GM12873 (cell line): ENCODE results near the gene VDAC2.

Source experiments
- TF ChIP-seq, protein P1 (sequence below): IDR thresholded peaks from 2 replicates; pipeline ENCODE4 v1.5.1; 2012; ENCODE audit warnings: low read depth, mild to moderate bottlenecking, moderate library complexity, low read length, control low read depth; ENCODE audit not compliant: insufficient read depth; ENCODE audit errors: missing control alignments

VDAC2 gene, protein sequence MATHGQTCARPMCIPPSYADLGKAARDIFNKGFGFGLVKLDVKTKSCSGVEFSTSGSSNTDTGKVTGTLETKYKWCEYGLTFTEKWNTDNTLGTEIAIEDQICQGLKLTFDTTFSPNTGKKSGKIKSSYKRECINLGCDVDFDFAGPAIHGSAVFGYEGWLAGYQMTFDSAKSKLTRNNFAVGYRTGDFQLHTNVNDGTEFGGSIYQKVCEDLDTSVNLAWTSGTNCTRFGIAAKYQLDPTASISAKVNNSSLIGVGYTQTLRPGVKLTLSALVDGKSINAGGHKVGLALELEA

DNA sequence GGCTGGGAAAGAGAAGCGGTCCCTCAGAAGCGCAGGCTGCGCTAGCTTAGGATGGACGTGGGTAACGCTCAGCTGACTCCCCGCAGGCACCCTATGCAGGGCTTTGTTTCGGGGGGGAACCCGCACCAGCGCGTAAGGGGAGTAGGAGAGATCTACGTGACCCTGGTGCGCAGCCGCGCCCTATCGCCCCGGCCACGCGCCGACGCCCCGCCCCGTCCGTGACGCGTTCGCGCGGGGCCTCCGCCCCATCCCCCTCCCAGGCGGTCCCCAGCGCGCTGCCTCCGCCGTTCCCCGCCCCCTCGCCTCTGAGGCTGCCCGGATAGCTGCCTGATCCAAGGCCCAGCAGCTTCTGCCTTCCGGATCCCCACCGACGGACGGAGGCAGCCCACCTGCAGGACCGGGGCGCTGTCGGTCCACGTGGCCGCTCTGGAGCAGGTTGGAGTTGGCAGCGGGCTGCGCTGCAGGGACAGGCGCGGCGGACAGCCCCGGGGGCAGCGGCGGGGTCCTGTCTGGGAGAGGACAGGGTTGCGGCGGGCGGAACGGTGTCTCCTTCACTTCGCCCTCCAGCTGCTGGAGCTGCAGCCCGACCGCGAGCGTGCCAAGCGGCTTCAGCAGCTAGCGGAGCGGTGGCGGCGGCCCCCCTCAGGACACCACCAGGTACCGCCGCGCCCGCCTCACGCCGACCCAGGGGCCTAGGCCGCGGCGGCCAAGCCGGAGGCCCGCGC, at the start of gene VDAC2:
VDAC2 (plus strand) TSS at position 515 of the 725 bp plus-strand sequence. CDS start 363 bp downstream, outside the sequence.
- TF ChIP-seq, protein P1, sequence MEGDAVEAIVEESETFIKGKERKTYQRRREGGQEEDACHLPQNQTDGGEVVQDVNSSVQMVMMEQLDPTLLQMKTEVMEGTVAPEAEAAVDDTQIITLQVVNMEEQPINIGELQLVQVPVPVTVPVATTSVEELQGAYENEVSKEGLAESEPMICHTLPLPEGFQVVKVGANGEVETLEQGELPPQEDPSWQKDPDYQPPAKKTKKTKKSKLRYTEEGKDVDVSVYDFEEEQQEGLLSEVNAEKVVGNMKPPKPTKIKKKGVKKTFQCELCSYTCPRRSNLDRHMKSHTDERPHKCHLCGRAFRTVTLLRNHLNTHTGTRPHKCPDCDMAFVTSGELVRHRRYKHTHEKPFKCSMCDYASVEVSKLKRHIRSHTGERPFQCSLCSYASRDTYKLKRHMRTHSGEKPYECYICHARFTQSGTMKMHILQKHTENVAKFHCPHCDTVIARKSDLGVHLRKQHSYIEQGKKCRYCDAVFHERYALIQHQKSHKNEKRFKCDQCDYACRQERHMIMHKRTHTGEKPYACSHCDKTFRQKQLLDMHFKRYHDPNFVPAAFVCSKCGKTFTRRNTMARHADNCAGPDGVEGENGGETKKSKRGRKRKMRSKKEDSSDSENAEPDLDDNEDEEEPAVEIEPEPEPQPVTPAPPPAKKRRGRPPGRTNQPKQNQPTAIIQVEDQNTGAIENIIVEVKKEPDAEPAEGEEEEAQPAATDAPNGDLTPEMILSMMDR = no peak

DNA sequence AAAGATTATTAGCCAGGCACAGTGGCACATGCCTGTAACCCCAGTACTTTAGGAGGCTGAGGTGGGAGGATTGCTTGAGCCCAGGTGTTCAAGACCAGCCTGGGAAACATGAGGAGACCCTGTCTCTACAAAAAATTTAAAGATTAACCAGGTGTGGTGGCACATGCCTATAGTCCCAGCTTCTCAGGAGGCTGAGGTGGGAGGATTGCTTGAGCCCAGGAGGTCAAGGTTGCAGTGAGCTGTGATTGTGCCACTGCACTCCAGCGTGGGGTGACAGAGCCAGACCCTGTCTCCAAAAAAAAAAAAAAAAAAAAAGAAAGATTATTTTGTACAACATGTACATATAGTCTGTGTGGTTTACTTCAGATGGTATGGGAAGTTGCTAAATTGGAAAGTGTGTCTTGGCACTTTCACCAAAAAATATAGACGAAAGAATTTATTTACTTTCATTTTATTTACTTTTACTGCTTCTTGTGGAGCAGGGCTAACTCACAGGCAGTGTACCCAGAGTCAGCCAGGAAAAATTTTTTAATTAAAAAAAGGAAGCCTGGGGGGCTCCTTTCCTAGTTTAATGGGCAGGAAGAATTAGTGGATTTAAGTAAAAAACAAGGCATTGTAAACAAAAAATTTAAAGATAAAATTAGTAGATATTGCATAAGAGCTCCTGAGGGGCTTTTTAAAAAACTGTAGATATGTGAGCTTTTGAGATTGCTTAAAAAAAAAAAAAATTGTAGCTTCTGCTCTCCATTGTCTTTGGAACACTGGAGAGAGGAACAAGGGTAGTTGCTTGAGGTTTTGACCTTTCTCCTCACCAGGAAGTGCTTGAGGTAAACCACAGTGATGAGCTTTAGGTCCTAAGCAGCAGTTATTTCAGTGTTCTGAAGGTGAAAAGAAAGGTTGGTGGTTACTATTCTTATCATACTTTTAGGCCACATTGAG, 44.6 kb upstream of the VDAC2 start:
- TF ChIP-seq, protein P1 = no peak

DNA sequence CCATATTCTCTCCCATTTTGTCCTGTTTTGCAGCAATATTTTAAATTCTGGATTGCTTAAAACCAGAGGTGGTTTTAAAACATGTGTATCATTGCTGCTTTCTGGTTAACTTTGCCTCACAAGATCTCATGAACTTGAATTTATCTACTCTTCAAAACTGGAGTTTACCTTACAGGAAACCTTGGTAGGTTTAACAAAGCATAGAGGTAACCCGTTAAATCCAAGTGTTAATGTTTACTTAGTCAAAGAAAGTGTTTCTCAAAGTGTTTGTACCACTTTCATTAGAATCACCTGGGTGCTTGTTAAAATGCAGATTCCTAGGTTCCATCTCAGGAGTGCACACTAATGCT, 44.0 kb upstream of the VDAC2 start:
- TF ChIP-seq, protein P1 = no peak

DNA sequence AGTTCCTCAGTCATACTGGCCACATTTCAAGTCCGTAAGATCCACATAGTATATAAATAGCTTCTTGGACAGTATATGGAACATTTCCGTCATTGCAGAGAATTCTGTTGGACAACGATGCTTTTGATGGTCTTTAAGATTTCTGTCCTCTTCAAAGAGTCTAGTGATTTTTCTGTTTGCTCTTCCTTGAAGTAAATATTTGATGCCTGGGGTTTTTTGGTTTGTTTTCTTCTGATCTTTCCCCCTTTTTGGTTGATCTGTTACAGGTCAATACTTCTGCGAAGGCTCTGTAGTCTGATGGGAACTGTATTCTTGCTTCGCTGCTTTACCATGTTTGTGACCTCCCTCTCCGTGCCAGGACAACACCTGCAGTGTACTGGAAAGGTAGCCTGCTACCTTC, 42.3 kb upstream of the VDAC2 start:
- TF ChIP-seq, protein P1 = no peak

DNA sequence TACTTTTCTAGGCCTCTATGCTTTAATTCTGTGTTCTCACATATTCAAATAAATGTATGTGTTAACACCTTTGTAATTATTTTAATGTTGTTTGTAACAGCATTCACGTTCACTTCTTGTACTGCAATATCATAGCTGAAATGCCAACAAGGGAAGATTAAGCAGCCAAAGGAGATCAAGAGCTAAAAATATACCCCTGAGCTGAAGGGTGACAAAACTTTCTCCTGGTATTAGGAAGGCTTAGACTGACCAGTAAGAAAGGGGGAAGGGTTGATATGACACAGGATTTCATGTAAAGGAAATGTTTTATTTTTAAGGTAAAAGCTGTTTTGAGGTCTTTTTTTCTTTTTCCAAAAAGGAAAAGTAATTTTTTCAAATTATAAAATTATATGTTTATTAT, 40.4 kb upstream of the VDAC2 start:
- TF ChIP-seq, protein P1 = no peak

DNA sequence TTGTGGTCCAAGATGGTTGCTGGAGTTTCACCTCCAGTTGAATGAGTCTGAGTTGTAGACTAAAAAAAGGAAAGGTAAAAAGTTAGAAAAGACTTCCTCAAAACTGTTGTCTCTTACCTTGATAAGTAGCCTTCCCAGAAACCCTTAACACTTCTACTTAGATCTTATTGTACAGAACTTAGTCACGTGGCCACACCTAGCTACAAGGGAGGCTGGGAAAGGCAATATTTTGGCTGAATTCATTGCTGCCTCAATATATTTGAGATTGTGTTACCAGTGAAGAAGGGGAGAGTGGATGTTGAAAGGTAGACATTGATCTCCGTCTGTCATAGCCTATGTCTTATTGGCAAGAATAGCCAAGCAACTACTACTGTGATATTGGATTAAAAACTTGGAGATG, 35.5 kb upstream of the VDAC2 start:
- TF ChIP-seq, protein P1 = no peak

DNA sequence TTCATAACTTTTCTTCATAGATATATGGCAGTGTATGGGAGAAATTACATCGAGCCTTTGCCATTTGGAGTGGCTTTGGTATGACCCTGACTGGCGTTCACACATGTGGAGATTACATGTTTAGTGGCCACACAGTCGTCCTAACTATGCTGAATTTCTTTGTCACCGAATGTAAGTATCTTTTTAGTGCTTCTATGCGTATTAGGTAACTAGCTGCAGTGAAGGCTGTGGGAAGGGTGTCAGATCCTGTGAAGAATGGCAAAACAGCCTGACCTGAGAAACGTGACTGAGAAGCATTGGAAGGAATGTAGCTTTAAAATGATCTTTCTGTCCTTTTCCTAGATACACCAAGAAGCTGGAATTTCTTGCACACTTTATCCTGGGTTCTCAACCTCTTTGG, 34.5 kb upstream of the VDAC2 start:
- TF ChIP-seq, protein P1 = no peak
